ENCODE measurements around the gene E2F4.

DNA sequence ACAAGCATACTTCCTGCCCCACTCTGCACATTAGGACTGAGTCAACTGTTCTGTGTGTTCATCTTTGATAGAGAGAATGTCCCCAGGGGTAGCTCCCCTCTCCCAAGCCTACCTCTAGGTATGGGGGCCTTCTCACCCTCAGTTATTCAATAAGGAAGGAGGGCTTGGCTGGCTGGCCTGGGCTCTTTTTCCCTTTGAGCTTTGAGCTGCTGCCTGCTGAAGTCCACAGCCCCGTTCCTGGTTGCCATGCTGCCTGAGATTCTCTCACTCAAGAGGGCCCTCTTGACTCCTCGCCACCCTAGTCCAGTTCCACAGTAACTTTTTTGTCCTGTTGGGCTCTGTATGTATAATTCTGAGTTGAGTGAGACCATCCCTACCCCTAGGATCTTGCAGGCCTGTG is 46.2 kb upstream of the E2F4 start:
- TF ChIP-seq, protein P1, sequence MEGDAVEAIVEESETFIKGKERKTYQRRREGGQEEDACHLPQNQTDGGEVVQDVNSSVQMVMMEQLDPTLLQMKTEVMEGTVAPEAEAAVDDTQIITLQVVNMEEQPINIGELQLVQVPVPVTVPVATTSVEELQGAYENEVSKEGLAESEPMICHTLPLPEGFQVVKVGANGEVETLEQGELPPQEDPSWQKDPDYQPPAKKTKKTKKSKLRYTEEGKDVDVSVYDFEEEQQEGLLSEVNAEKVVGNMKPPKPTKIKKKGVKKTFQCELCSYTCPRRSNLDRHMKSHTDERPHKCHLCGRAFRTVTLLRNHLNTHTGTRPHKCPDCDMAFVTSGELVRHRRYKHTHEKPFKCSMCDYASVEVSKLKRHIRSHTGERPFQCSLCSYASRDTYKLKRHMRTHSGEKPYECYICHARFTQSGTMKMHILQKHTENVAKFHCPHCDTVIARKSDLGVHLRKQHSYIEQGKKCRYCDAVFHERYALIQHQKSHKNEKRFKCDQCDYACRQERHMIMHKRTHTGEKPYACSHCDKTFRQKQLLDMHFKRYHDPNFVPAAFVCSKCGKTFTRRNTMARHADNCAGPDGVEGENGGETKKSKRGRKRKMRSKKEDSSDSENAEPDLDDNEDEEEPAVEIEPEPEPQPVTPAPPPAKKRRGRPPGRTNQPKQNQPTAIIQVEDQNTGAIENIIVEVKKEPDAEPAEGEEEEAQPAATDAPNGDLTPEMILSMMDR (conservative IDR thresholded peaks at IDR 0.05; ENCODE audit: low read depth in 2 of 2): no peak
- TF ChIP-seq EZH2 (IDR thresholded peaks at IDR 0.05; ENCODE audit: low read depth, unreplicated experiment): no peak
- TF ChIP-seq EZH2phosphoT487 (IDR thresholded peaks at IDR 0.05; ENCODE audit: unreplicated experiment): no peak
- TF ChIP-seq JUNB (IDR thresholded peaks at IDR 0.05; ENCODE audit: unreplicated experiment): no peak
- TF ChIP-seq POLR2AphosphoS5 (IDR thresholded peaks at IDR 0.05; ENCODE audit: low read depth): no peak
